ENCODE data around the gene AMBP. TPM values are rescaled to one million over a fixed set of nuclear protein-coding genes. Genes with fewer than 3 reads are reported as not detected.

Gene AMBP
- total RNA-seq, 1 experiment from 2014 or later, result 0.20 TPM

DNA sequence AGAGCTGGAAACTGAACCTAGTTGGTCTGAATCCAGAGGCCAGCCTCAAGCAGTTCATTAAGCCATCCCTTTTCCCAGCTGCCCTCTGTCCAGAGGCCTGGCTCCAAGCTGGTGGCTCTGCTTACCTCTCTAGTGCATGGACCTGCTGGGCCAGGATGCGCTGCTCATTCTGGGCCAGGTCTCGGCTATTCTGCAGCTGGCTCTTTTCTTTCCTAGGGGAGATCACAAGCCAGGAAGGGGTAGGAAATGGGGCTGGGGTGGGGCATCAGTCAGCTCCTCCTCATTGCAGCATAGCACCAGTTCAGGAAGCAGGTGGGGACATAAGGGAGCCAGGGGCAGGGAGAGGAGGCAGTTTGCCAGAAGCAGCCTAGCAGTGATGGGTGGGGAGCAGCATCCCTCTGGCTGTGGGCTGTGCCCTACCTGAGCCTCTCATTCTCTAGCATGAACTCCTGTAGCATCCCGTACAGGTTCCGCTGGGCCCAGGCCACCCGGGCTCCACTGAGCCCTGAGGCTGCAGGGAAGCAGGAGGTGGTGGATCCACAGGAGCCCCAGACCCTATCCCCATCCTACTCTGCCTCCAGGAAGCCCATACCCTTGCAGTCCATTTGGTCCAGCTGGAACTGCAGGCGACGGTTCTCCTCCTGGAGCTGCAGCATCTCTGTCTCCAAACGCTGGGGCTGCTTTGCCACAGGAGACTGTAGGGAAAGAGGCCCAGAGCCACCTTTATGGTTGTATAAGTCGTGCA, 15.8 kb upstream of the AMBP start:
- no peak overlapping the region for H3T11ph ChIP-seq (ENCODE audit: low read length)
- no peak overlapping the region for H3K56ac ChIP-seq (ENCODE audit: insufficient read length, low read depth, low read length)
- peak; percentile 16 for DNase-seq
- H3K18ac ChIP-seq (ENCODE audit: insufficient read length, low read depth, low read length), result no peak overlapping the region
- Mint-ChIP-seq H3K9me3 (no peaks in the 10 kb centered on the region; a peak in 2 of 5 replicates), H3K4me1 (peaks cover under 1 to 7% of the 10 kb centered on the region in 2 experiments), H3K4me3 (no peak overlapping the region), H3K27me3 (ENCODE audit: low read depth) (peaks cover 30% of the 10 kb centered on the region), H3K36me3 (ENCODE audit: insufficient read depth in 1 of 3, low read depth in 3 of 3) (peaks cover 0 to 7% (median 2%) of the 10 kb centered on the region in 3 experiments; a peak in 3 of 7 replicates), H3K27ac (no peak overlapping the region)
- H2BK5ac ChIP-seq (ENCODE audit: insufficient read length, low read length), result no peak overlapping the region
- H3K9me3 ChIP-seq (ENCODE audit: control insufficient read depth, low read depth, low read length), result no peaks in the 10 kb centered on the region
- no peak overlapping the region for H2BK12ac ChIP-seq (ENCODE audit: insufficient read length, low read depth, low read length)
- peaks cover 3% of the 10 kb centered on the region; the same call in 1 of the 2 replicates for H3K27me3 ChIP-seq (ENCODE audit: insufficient read depth, low read length)
- no peak overlapping the region for H3K4ac ChIP-seq (ENCODE audit: low read depth, low read length)
- no peaks in the 10 kb centered on the region for H4K20me1 ChIP-seq (ENCODE audit: control insufficient read depth, insufficient read depth, insufficient read length)
- H4K8ac ChIP-seq (replicated peaks; ENCODE audit: insufficient read length, low read depth, low read length), result no peak overlapping the region
- H3K14ac ChIP-seq (ENCODE audit: insufficient read depth, low read length), result no peak overlapping the region; the same call in 1 of the 2 replicates
- TF ChIP-seq, protein P1, sequence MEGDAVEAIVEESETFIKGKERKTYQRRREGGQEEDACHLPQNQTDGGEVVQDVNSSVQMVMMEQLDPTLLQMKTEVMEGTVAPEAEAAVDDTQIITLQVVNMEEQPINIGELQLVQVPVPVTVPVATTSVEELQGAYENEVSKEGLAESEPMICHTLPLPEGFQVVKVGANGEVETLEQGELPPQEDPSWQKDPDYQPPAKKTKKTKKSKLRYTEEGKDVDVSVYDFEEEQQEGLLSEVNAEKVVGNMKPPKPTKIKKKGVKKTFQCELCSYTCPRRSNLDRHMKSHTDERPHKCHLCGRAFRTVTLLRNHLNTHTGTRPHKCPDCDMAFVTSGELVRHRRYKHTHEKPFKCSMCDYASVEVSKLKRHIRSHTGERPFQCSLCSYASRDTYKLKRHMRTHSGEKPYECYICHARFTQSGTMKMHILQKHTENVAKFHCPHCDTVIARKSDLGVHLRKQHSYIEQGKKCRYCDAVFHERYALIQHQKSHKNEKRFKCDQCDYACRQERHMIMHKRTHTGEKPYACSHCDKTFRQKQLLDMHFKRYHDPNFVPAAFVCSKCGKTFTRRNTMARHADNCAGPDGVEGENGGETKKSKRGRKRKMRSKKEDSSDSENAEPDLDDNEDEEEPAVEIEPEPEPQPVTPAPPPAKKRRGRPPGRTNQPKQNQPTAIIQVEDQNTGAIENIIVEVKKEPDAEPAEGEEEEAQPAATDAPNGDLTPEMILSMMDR (conservative IDR thresholded peaks at IDR 0.05), result no peak
- H2BK120ac ChIP-seq (ENCODE audit: low read depth, low read length, poor library complexity, severe bottlenecking), result no peak overlapping the region
- no CpG with 5 or more reads among the region's 9 CpGs for WGBS (ENCODE audit: extremely low coverage, insufficient read length, low lambda C conversion rate)
- H3K27ac ChIP-seq (ENCODE audit: insufficient read length, low read depth, low read length), result no peak overlapping the region
- H2AFZ ChIP-seq (ENCODE audit: low read length), result no peak overlapping the region
- H3K23ac ChIP-seq (ENCODE audit: insufficient read length, low read depth, low read length), result no peak overlapping the region
- no peak overlapping the region for H4K5ac ChIP-seq (ENCODE audit: insufficient read length, low read depth, low read length)
- H3K23me2 ChIP-seq (ENCODE audit: insufficient read length, low read depth, low read length, poor library complexity, severe bottlenecking), result peaks cover 3% of the 10 kb centered on the region
- H2BK20ac ChIP-seq (ENCODE audit: low read depth, low read length, poor library complexity, severe bottlenecking), result no peak overlapping the region
- no peak overlapping the region for H2BK15ac ChIP-seq (ENCODE audit: low read depth, low read length)
- 0 out of 2 replicates have a peak, but pooled peaks cover 2% of the 10 kb centered on the region for H3K4me1 ChIP-seq (ENCODE audit: insufficient read depth, low read length)
- H3K79me1 ChIP-seq (ENCODE audit: insufficient read depth, low read depth, low read length, poor library complexity, severe bottlenecking), result no peaks in the 10 kb centered on the region
- H4K91ac ChIP-seq (ENCODE audit: insufficient read length, low read depth, low read length), result no peak overlapping the region
- H3K4me2 ChIP-seq (ENCODE audit: insufficient read depth, insufficient read length, low read length), result no peak overlapping the region
- no peaks in the 10 kb centered on the region for H3K79me2 ChIP-seq (ENCODE audit: insufficient read depth, low read length)
- H2AK5ac ChIP-seq (ENCODE audit: insufficient read length, low read length), result no peak overlapping the region
- no peak overlapping the region for H3K9ac ChIP-seq (ENCODE audit: extremely low read depth, insufficient read length, low read length)
